ENCODE results near the gene ATAD3B.

DNA sequence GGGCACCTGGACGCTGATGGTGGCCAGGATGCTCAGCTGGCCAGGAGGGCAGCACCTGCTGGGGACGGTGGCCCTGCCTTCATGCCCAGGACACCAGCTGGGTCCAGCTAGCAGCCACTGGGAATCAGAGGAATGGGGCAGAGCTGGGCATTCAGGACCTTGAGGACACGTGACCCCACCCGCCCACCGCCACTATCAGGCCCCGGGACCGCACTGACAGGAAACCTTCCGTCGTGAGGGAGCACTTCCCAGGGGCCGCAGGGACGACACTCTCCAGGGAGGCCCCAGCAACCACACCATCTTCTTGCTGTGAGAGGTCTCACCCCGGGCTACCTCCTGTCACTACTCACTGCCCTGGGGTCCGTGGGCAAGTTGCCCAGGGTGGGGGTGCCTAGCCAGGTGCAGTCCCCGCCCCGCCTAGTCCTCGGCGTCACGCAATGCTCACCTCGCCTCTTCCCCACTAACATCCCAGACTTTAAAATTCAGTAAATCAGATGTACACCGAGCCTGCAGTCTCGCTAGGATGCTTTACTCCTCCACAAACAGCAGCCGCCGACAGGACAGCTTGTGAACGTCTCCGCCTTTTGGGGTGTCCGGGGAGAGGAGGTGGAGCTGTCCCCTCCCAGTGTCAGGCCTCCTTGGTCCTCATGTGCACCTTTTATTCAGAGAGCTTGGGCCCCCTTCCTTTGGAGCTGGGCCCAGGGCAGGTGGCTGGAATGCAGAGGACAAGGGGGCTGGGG lies 31.1 kb upstream of the ATAD3B start:
- TF ChIP-seq, protein P1, sequence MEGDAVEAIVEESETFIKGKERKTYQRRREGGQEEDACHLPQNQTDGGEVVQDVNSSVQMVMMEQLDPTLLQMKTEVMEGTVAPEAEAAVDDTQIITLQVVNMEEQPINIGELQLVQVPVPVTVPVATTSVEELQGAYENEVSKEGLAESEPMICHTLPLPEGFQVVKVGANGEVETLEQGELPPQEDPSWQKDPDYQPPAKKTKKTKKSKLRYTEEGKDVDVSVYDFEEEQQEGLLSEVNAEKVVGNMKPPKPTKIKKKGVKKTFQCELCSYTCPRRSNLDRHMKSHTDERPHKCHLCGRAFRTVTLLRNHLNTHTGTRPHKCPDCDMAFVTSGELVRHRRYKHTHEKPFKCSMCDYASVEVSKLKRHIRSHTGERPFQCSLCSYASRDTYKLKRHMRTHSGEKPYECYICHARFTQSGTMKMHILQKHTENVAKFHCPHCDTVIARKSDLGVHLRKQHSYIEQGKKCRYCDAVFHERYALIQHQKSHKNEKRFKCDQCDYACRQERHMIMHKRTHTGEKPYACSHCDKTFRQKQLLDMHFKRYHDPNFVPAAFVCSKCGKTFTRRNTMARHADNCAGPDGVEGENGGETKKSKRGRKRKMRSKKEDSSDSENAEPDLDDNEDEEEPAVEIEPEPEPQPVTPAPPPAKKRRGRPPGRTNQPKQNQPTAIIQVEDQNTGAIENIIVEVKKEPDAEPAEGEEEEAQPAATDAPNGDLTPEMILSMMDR (conservative IDR thresholded peaks at IDR 0.05; ENCODE audit: low read depth, low read length): no peak
- TF ChIP-seq SMC3 (IDR thresholded peaks at IDR 0.05; ENCODE audit: low read depth, low read length): no peak
- no peak for TF ChIP-seq NFE2L2 (IDR thresholded peaks at IDR 0.05; ENCODE audit: low read depth, low read length)
- no peak for TF ChIP-seq CHD1 (IDR thresholded peaks at IDR 0.05; ENCODE audit: low read depth, low read length)
- TF ChIP-seq MAZ (IDR thresholded peaks at IDR 0.05; ENCODE audit: borderline replicate concordance, low read depth, low read length): no peak
- TF ChIP-seq FOS (IDR thresholded peaks at IDR 0.05; ENCODE audit: low read depth, low read length): no peak
- TF ChIP-seq, protein P2, sequence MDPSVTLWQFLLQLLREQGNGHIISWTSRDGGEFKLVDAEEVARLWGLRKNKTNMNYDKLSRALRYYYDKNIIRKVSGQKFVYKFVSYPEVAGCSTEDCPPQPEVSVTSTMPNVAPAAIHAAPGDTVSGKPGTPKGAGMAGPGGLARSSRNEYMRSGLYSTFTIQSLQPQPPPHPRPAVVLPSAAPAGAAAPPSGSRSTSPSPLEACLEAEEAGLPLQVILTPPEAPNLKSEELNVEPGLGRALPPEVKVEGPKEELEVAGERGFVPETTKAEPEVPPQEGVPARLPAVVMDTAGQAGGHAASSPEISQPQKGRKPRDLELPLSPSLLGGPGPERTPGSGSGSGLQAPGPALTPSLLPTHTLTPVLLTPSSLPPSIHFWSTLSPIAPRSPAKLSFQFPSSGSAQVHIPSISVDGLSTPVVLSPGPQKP (IDR thresholded peaks at IDR 0.05; ENCODE audit: borderline replicate concordance, low read depth, low read length): no peak
- TF ChIP-seq MAFK (IDR thresholded peaks at IDR 0.05; ENCODE audit: low read depth, low read length): no peak
- no peak for TF ChIP-seq RAD21 (IDR thresholded peaks at IDR 0.05; ENCODE audit: low read length)
